ENCODE results near the gene PIR.

The PIR gene

DNA sequence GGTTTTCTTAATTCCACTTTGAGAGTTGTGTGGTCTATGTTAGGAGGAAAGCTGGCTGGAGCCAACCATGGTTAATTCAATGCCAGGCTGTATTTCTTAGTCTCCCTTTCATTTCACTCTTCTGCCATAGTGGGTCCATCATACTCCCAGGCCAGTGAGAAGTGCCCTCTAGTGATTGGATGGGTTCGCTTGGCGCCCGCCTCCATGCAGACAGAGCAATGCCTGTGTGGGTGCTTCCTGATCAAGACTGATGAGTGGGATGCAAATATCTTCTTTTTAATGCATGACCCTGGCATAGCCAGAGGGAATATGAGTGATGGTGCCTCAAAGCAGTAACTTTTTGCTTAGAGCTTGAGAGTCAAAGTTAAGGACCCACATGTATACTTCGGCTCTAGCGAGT lies 13.9 kb upstream of the PIR start:
- no peak for DNase-seq (ENCODE audit: low read depth)
- no peak overlapping the region for H3K4me3 ChIP-seq (ENCODE audit: control insufficient read depth, low read depth, low read length)
- TF ChIP-seq, protein P1, sequence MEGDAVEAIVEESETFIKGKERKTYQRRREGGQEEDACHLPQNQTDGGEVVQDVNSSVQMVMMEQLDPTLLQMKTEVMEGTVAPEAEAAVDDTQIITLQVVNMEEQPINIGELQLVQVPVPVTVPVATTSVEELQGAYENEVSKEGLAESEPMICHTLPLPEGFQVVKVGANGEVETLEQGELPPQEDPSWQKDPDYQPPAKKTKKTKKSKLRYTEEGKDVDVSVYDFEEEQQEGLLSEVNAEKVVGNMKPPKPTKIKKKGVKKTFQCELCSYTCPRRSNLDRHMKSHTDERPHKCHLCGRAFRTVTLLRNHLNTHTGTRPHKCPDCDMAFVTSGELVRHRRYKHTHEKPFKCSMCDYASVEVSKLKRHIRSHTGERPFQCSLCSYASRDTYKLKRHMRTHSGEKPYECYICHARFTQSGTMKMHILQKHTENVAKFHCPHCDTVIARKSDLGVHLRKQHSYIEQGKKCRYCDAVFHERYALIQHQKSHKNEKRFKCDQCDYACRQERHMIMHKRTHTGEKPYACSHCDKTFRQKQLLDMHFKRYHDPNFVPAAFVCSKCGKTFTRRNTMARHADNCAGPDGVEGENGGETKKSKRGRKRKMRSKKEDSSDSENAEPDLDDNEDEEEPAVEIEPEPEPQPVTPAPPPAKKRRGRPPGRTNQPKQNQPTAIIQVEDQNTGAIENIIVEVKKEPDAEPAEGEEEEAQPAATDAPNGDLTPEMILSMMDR (conservative IDR thresholded peaks at IDR 0.05; ENCODE audit: control insufficient read depth, insufficient read depth, low read depth, low read length): no peak

DNA sequence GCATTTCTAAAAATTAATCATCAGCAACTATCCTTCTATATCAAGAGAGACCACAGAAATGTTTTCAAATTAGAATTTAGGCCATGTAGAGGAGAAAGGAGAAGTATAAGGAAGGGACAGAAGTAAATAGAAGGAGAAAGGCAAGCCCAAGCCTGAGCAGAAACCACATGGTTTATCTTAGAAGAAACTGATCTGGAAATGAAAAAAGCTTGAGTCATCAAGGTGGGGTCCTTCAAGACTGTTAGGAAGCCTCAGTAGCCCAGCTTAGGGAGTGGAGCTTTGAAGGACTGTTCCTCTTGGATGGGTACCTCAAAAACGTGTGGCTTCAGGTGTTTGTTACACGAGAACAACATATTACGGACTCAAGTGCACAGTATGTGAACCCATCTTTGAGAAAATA lies 12.0 kb upstream of the PIR start:
- H3K4me3 ChIP-seq (ENCODE audit: control insufficient read depth, low read depth, low read length): no peak overlapping the region
- DNase-seq (ENCODE audit: low read depth): no peak
- TF ChIP-seq, protein P1 (conservative IDR thresholded peaks at IDR 0.05; ENCODE audit: control insufficient read depth, insufficient read depth, low read depth, low read length): no peak

DNA sequence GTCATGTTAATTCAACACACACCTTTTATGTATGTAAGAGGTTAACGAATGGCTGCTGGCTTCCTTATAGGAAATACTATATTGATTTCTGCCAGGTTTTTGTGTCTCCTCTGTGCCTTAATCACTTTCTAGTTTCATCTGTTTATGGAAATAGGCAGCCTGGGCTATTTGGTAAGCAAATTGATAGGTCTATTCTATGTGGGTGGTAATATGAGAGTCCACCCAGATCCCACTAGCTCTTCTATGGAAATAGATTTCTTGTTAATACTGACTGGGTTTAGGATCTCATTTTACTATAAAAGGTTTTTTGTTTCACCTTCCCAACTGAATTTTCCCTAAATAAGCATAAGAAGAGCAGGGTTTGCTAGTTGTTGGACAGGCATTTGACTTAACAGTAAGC lies 11.5 kb upstream of the PIR start:
- H3K4me3 ChIP-seq (ENCODE audit: control insufficient read depth, low read depth, low read length): no peak overlapping the region
- DNase-seq (ENCODE audit: low read depth): no peak
- TF ChIP-seq, protein P1 (conservative IDR thresholded peaks at IDR 0.05; ENCODE audit: control insufficient read depth, insufficient read depth, low read depth, low read length): no peak

DNA sequence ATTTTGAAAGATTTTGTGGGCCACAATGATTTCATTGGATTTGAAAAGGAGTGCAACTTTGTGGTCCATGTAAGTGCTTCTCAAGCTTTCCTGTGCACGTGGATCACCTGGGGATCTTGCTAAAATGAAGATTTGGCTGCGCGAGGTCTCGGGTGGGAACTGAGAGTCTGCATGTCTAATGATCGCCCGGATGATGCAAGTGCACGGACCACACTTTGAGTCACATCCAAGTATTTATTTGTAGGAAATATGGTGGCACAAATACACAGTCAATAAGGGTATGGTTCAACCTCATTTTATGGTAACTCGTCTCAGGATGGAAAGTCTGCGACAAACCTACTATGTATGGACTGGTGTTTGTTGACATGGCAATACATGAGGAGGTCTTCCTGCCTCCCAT lies 8.4 kb upstream of the PIR start:
- H3K4me3 ChIP-seq (ENCODE audit: control insufficient read depth, low read depth, low read length): no peak overlapping the region
- TF ChIP-seq, protein P1 (conservative IDR thresholded peaks at IDR 0.05; ENCODE audit: control insufficient read depth, insufficient read depth, low read depth, low read length): no peak
- DNase-seq (ENCODE audit: low read depth): no peak

DNA sequence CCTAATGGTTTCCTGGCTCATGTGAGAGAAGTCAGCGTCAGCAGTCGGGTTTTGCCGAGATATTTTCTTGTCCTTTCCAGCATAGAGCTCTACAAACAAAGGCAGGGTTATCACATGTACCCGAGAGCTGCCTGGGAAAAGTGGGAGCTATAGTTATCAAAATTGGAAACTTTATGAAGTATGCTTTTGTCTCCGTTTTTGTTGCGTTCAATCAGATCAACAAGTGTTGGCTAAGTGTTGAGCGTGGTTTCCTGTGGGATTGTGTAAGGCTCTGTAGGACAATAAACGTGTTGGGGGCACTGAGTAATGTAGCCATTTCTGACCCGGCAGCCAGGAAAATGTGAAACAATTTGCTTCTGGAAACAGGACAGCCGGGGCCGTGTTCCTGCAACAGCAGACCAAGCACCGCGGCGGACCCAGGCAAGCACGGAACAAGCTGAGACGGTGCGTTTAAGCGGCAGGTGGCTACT lies 7.4 kb upstream of the PIR start, which contains the start of gene BMX:
BMX (plus strand) TSS at position 311 of the 470 bp plus-strand sequence. CDS start 7,547 bp downstream, outside the sequence.
- H3K4me3 ChIP-seq (ENCODE audit: control insufficient read depth, low read depth, low read length): no peak within 1 kb of the TSS
- TF ChIP-seq, protein P1 (conservative IDR thresholded peaks at IDR 0.05; ENCODE audit: control insufficient read depth, insufficient read depth, low read depth, low read length): no peak
- peak; percentile 13 for DNase-seq (ENCODE audit: low read depth)

DNA sequence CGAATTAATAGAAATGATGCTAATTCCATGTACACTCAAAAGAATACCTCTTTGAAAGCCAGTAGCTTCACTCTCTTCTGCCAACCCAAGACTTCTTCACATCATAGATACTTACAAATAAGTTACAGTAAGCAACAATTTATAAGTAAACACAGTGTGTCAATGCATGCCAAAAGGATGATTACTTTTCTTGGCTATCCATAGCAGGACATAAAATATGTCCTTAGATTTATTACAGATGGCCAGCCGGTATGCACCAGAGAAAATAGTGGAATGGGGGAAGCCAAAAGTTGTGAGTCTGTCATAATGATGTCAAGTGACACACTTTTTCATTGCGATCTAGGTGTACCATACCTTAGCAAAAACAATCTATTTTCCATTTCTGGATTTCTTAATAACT lies 6.8 kb upstream of the PIR start:
- no peak overlapping the region for H3K4me3 ChIP-seq (ENCODE audit: control insufficient read depth, low read depth, low read length)
- TF ChIP-seq, protein P1 (conservative IDR thresholded peaks at IDR 0.05; ENCODE audit: control insufficient read depth, insufficient read depth, low read depth, low read length): no peak
- no peak for DNase-seq (ENCODE audit: low read depth)

DNA sequence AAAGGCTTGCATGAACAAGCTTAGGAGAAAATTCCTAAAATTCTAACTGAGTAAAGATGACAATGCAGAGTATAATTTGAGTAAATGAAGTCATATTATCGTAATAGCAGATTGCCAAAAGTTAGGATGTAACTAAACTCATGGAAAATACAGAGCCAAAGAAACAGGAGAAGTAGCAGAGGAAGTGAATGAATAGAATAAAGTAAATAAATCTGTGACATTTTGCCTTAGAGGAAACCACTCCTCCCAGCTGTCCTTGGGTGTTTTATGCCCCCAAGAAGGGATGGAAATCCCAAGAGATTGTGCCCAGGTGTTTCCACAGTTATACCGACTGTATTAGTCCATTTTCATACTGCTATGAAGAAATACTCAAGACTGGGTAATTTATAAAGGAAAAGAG lies 5.6 kb upstream of the PIR start:
- DNase-seq (ENCODE audit: low read depth): no peak
- TF ChIP-seq, protein P1 (conservative IDR thresholded peaks at IDR 0.05; ENCODE audit: control insufficient read depth, insufficient read depth, low read depth, low read length): no peak
- H3K4me3 ChIP-seq (ENCODE audit: control insufficient read depth, low read depth, low read length): no peak overlapping the region
